ENCODE results near the gene LHB.
A peak's percentile ranks its signal among the peaks of the same experiment; 100 is the strongest.

Gene LHB

DNA sequence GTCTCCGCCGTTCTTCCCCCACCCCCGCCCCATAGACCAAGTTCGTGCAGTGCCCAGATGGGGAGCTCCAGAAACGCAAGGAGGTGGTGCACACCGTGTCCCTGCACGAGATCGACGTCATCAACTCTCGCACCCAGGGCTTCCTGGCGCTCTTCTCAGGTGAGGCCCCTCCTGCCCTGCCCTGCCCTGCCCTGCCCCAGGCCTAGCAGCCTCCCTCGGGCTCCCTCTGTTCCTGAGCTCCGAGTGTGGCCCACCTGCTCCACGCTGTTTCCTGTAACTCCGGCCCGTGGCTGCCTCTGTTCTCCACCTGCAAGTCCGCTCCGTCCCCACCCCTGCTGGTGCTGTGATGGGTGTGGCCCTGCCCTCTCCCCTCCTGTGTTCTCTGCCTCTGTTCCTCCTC lies 6.4 kb downstream of the LHB start:
- no peak for DNase-seq (ENCODE audit: low spot score)

DNA sequence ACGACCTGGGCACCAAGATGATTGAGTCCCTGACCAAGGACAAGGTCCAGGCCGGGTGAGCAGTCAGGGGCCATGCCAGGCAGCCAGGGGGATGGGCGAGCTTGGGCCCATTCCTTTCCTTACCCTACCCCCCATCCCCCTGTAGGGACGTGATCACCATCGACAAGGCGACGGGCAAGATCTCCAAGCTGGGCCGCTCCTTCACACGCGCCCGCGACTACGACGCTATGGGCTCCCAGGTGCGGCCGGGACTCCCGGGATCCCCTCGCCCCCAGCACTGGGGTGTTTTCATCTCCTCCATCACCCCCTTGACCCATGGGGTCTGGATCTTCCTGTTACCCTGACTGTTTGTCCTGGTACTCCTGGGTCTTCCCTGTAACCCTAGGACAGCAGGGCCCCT lies 7.1 kb downstream of the LHB start:
- no peak for DNase-seq (ENCODE audit: low spot score)

DNA sequence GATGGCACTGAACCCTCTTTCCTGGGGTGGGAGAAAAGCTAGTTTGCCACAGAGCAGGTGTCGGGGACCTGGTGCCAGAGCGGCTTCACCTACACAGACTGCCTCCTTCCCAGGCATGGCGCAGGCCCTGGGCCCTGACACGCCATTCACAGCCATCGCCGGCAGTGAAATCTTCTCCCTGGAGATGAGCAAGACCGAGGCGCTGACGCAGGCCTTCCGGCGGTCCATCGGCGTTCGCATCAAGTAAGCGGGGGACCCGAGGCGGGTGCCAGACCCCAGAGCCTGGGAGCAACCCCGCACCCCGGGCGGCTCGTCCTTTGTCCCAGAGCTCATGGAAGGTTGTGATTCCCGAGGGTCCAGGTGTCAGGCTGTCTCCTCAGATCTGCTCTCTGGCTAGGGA lies 10.0 kb downstream of the LHB start:
- no peak for DNase-seq (ENCODE audit: low spot score)

DNA sequence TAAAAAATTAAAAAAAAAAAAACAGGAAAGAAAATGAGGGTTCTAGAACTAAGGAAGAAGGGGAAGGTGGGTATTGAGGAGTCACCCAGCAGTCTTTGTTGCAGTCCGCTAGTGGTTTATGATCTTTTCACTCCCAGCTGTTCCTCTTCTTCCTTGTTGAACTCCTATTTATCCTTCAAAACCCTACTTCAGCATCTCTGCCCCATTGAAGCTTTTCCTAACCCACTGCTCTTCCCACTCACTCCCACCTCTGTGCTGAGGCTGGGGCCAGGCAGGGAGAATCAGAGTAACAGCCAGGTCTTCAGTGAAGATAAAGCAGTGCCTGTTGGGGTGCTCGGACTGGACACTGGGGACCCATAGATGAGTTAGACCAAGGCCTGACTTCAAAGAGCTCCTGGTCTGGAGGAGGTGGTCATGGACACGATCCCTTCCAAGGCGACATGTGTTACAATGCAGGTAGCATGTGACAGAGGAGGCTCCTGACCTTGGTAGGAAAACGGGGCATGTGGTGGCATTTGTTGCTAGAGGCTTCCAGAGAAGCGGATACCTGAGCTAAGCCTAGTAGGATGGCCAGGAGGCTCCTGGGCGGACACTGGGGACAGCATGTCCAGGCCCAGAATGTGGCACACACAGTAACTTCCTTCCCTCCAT lies 11.8 kb downstream of the LHB start:
- no peak for DNase-seq (ENCODE audit: low spot score)

DNA sequence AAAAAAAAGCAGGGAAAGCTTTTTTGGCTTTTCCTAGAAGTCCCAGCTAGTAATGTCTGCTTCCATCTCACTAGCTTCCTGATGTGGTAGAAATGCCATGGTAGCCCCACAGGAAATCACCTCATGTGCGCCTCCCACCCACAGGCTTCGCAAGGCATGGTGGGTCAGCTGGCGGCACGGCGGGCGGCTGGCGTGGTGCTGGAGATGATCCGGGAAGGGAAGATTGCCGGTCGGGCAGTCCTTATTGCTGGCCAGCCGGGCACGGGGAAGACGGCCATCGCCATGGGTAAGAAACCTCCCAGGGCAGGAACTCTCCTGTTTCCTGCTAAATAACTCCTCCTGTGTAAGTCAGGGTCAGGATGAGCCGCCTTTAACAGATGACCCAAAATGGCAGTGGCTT lies 12.8 kb downstream of the LHB start:
- DNase-seq (ENCODE audit: low spot score), result no peak

DNA sequence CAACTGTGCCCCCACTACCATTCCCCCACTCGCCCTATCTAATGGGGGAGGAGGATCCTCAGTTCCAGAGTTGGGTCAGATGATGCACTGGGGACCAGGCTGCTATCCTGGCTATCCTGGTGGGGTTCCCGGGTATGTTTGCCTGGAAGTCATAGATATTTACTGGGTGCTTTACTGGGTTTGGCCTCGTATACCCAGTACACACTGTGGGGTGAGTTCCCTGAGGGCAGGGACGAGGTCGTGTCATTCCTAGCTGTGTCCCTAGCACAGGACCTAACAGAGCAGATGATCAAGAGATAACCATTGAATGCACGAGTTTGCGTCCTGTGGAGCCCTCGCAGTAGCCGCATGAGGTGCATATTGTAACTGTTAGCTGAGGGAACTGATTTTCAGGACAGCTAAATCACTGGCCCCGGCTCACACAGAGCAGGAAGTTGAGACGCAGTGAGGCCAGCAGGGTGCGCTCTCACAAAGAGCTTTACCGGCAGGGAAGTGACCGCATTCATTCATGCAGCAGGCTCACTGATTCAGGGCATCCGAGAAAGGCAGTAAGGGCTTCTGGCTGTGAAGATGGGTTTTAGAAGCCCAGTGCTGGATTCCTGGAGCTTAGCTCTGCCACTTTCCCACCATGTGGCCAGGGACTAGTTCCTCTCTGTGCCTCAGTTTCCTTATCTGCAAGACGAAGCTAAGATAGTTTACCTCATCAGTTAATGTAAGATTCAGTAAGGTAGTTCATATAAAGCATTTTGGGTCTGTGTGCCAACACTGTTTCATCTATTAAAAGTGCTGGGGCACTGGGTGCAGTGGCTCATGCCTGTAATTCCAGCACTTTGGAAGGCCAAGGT lies 17.2 kb downstream of the LHB start:
- DNase-seq (ENCODE audit: low spot score), result peak; percentile 47

DNA sequence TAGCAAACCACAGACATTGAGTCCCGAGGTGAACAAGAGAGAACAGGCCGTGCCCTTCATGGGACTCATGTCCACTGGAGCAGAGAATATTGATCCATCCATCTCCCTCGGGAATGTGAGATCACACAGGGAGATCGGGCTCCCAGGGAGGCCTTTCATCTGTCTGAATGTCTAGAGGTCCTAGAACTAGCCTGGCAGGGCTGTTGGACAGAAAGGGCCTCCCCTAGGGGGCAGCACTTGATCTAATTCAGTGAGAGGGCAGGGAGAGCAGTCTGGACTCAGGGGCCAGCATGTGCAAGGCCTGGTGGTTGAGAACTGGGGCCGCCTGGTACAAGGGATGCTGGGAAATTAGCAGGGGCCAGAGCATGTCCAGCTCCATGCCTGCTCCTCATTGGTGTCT lies 18.9 kb downstream of the LHB start:
- DNase-seq (ENCODE audit: low spot score), result peak; percentile 64

DNA sequence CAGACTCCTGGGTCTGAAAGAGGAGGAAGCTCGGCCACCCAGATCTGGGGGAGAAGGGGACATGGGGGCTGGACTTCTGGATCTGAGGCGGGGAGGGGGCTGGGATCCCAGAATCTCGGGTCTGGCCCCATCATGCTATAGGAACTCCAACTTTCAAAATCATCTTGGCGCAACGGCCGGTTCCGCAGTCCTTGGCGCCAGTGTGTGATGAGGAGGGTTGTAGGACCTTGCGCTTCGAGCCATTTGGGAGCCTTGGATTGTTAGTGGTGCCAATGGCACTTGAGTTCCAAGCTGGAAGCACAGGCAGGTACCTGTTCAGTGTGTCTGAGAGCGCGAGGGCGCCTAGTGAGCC lies 22.9 kb downstream of the LHB start:
- DNase-seq (ENCODE audit: low spot score), result peak; percentile 58

DNA sequence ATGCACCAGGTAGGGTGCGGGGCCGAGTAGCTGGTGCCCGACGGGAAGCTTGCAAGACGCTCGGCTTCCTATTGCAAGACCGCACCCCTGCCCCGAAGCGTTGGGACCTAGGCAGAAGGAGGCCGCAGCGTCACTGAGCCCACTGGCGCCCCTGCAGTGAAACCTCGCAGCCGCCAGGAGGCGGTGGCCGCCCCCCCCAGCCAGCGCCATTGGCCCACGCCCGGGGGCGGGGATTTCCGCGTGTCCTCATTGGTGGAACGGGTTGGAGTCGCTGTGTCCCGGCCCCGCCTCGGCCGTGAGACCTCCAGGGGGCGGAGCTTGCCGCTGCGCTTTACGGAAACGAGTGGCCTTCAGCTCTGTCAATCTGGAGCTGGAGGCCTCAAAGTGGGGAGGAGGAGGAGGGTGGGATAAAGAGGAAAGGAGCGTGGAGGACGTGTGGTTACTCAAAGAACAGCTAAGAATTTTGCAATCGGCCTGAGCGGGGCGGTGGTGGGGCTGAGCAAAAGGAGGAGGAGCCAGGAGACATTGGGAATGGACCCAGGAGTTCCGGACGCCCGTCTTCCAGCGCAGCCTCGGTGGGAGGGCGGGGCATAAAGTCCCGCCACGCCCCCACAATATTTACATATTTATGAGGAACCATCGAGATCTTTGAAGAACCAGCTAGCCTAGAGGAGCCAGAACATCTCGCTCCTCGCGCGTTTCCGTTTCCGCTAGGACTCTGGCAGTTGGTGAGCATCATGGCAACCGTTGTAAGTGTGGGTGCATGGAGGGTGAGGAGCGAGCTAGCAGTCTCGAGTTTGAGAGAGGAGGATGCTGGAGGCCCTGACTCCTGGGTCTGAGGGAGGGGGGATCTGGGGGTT lies 23.5 kb downstream of the LHB start, which contains the start of the genes GYS1 and RUVBL2:
Gene GYS1, minus strand, starts transcription at position 135 of the 860 bp plus-strand sequence. CDS start 197 bp downstream, outside the sequence.
Gene RUVBL2, plus strand, starts transcription at position 713 of the 860 bp plus-strand sequence. Its CDS starts 25 bp downstream, at position 738.
- DNase-seq (ENCODE audit: low spot score), result peak; percentile 99

DNA sequence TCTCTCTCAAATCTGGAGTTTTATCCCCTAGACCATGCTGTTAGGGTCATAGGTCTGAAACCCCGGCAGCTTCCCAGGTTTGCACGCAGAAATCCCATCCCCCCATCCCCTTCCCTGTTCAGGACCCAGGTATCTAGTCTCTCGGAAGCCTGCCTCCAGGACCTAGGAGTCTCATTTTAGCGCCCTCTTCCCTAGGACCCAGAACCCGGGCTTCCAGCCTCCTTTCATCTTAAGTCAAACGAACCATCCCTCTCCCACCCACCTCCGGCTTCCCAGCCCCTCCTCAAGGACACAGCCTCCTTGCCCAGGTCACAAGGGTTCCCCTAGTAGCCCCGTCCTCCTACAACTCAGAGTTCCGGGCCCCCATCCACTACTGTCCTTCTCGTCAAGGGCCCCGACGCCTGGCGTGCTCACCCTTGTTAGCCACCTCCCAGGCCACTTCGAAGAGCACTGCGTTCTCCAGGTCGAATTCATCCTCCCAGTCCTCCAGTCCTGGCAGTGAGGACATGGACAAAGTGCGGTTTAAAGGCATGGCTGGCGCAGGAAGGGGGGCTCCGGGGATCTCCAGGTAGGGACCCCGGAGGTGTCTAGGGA lies 24.2 kb downstream of the LHB start:
- no peak for DNase-seq (ENCODE audit: low spot score)

DNA sequence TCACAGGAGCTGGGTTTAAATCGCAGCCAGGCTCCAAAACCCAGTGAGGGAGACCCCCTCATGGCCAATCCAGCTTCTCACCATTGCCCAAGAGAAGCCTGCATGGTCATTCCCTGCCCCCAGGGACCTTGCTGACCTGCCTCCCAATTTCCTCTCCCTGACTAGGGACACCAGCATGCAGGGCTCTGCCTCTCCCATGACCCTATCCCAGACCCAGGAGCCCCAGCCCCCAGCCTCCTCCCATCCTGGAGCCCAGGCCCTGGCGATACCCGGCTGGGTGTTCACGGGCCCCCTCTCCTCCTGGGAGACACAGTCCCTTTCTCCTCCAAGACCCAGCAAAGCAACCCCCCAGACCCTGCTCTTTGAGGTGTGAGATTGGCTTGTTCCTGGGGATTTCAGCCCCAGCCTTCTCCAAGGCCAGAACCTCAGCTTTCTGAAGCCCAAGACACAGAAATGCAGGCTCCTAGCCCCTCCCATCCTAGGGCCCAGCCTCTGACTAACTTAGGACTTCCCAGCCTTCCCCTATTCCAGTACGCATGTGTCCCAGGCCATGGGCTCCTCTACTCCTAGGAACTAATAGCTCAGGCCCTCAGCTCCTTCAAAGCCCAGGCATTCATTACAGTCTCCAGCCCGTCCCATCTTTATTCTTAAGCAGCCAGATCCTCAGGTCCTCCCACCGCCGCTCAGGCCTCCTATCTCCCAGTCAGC lies 24.9 kb downstream of the LHB start:
- peak; percentile 89 for DNase-seq (ENCODE audit: low spot score)

DNA sequence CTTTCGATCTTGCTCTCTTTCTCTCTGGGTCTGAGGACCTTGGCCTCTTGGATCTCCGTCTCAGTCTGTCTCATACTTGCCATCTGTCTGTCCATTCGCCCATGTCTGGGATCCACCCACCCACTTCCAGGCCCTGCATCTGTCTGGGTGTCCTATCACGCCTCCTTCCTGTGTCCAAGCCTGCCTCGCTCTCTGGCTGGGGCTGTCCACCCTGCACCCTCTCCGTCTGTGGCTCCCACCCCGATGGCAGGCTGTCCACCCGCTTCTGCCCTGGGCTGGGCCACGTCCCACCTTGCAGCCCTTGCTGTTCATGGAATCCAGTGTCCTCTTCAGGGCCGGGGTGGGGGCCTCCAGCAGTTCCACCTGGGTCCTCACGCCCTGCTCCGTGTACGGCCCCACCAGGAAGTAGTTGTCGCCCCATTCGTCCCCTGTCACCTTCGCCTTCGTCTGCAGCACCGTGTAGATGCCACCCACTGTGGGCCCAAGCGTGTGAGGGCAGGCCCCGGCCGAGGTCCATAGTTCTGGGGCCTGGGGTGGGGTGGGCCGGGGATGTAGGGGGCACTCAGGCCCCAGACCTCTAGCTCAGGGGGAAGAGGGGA lies 25.8 kb downstream of the LHB start:
- DNase-seq (ENCODE audit: low spot score), result no peak

DNA sequence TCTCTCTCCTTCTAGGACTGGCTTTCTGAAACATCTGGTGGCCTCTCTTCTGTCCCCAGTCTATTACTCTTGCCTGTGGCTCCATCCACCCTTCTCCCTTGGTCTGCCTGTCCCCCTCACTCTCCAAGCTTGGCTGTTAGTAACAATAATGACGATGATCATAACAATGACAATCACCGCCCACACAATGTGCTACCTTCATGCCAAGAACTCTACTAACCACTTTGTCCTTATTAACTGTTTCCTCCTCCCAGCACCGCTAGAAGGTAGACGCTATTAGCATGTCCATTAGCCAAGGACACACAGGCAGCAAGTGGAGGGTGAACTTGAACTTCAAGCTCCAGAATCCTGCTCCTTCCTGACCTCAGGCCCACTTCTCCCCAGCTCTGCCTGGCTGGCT lies 26.5 kb downstream of the LHB start:
- no peak for DNase-seq (ENCODE audit: low spot score)

DNA sequence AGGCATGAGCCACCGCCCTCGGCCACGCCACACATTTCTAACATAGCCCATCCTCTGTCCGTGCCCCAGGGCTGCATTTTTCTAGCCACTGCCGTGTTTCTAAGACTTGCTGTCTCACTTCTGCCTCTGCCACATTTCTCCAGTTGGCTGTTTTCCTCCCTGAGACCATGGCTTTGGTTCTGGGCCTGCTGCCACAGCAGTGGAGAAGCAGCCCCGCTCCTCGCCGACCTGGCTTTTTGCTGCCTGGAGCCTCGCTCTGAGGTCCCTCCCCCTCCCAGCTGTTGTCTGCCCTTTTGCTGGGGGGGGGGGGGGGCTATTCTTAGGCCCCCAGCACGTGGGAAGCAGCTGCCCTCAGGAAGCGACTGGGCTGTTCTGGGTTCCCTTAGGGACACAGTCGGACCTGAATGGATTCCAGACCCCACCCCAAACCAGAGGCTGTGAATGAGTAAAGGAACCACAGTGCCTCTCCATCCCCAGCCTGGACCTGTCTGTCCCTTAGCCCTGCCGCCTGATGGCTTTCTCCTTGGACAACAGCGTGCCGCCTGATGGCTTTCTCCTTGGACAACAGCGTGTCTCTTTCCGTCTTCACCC lies 27.1 kb downstream of the LHB start:
- DNase-seq (ENCODE audit: low spot score), result no peak

DNA sequence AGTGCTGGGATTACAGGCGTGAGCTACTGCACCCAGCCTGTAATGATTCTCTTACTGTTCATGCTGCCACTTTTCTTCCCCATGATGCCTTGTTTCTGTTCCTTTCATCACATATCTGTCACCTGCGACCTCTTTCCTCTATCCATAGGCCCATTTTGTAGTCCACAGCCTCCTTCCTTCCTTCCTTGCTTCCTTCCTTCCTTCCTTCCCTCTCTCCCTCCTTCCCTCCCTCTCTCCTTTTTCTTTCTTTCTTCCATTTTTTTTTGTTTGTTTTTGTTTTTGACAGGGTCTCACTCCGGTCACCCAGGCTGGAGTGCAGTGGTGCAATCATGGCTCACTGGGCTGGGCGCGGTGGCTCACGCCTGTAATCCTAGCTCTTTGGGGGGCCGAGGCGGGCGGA lies 28.0 kb downstream of the LHB start:
- DNase-seq (ENCODE audit: low spot score), result no peak

DNA sequence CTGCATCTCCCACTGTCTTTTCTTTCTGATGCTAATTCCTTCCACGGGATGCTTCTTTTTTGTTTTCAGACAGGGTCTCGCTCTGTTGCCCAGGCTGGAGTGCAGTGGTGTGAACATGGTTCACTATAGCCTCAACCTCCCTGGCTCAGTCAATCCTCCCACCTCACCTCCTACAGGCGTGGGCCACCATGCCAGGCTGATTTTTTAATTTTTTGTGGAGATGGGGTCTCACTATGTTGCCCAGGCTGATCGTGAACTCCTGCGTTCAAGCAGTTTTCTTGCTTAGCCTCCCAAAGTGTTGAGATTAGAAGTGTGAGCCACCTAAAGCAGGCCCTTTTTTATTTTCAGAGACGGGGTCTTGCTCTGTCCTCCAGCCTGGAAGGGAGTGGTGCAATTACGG lies 28.6 kb downstream of the LHB start:
- no peak for DNase-seq (ENCODE audit: low spot score)

DNA sequence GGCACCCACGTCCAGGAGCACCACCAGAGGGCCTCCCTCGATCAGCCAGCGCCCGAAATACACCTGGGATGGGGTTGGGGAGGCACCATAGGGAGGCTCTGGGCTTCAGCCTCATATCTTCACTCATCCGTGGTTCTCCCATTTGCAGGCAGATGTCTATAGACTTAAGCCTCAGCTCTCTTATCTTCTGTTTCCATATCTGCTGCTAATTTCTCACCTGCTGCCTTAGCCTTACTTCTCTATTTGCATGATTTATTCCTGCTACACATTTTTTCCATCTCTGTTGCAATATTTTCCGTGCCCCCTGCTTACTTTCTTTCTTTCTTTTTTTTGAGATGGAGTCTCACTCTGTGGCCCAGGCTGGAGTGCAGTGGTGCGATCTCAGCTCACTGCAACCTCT lies 29.6 kb downstream of the LHB start:
- DNase-seq (ENCODE audit: low spot score), result no peak

DNA sequence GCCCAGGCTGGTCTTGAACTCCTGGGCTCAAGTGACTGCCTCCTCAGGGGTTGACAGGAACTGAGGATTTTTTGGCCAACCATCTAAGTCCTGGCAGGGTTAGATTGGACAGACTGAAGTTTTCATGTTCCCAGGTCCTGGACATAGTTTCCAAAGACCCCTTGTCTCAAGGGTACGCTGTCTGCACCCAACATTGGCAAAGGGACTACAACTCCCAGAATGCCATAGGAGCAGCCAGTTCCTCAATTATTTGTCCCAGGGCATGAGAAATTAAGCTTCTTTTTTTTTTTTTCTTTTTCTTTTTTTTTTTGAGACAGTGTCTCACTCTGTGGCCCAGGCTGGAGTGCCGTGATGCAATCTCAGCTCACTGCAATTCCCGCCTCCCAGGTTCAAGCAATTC lies 30.7 kb downstream of the LHB start:
- DNase-seq (ENCODE audit: low spot score), result no peak

DNA sequence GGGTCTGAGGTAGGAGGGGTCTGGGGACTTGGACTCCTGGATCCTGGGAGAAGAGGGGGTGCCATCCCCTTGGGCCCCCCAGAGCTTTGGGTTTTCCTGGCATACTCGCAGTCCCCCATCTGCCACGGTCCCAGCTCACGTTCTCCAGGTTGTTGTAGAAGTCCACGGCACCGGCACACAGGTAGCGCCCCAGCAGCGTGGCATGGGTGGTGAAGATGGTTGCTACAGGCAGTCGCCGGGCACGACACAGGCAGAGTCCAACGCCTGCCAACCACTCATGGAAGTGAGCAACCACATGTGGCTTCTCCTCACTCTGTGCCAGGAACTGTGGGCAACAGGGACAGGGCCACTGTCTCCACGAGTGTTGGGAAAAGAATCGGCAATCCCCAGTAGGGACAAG lies 31.2 kb downstream of the LHB start:
- no peak for DNase-seq (ENCODE audit: low spot score)

DNA sequence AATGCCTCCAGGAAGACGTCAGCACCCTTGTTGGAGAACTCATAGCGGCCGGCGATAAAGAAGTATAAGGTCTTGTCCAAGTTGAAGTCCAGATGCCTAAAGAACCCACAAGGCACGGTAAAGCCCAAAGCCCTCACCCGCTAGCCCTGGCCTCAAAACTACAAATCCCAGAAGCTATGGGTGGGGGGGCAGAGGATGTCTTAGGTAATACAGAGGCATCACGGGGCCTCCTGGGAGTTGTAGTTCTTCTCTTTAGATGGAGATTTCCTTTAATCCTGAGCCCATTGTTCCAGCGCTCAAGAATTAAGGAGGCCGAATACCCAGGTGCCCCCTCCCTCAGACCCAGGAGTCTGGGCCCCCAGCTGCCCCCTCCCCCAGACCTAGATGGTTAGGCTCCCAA lies 34.6 kb downstream of the LHB start:
- no peak for DNase-seq (ENCODE audit: low spot score)

DNA sequence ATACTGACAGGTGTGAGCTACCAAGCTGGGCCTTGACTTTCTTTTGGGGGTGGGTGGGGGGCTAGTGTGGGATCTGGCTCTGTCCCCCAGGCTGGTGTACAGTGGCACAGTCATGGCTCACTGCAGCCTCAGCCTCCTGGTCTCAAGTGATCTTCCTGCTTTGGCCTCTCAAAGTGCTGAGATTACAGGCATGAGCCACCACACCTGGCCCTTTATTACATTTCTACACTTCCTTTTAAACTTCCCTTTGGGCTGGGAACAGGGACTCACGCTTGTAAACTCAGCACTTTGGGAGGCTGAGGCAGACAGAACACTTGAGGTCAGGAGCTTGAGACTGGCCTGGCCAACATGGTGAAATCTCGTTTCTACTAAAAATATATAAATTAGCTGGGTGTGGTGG lies 39.8 kb downstream of the LHB start:
- no peak for DNase-seq (ENCODE audit: low spot score)
